Endothelial cell of umbilical vein (primary cell): Measurements from ENCODE around the gene SPEM2. TPM values are rescaled to one million over a fixed set of nuclear protein-coding genes. Genes with fewer than 3 reads are reported as not detected.

Source experiments
- BruUV-seq: library from RNA; stranded (reverse); fragments of 400-500 nt; replicated peaks from 2 replicates; lab custom pipeline; 2021; lab: Mats Ljungman, UMichigan
- CTCF ChIA-PET: fragments of 300-600, 350-600 bp; sonication (Branson Sonifier 250); formaldehyde crosslinking; loops from one replicate; lab custom pipeline; 2021; ENCODE audit warnings: antibody characterized with exemption, inconsistent platforms; lab: Charles Lee
- POLR2A ChIA-PET: fragments of 300-600, 350-600 bp; sonication (Branson Sonifier 250); formaldehyde crosslinking; loops from one replicate; lab custom pipeline; 2021; ENCODE audit warnings: antibody characterized with exemption, inconsistent platforms; lab: Charles Lee
- DNase-seq: peaks from one replicate; pipeline ENCODE4 v3.0.0-alpha.2; 2011; ENCODE audit warnings: low read depth, low spot score
- FAIRE-seq: peaks from 2 replicates; lab custom pipeline; 2011; peaks lifted over from hg19 to GRCh38; lab: Jason Lieb, UNC
- H2AFZ ChIP-seq: 2 replicates; pipeline ENCODE4 v1.6.0; 2012; ENCODE audit warnings: low read depth, low read length, control low read depth, inconsistent platforms
- H3K27ac ChIP-seq: 2 replicates; pipeline ENCODE4 v1.5.1; 2011; ENCODE audit warnings: low read depth, mild to moderate bottlenecking, control low read depth, low read length, moderate library complexity; ENCODE audit not compliant: insufficient read depth
- H3K27me3 ChIP-seq, 2 experiments: 2 replicates each; pipeline versions ENCODE4 v1.6.0 to v1.6.1; 2011; ENCODE audit warnings: low read length in 2 of 2, mixed read lengths in 1 of 2; ENCODE audit not compliant: control insufficient read depth in 2 of 2, insufficient read depth in 2 of 2
- H3K36me3 ChIP-seq, 2 experiments: 2 replicates in 1 of 2; 3 replicates in 1 of 2; pipeline ENCODE4 v1.5.1; 2011; ENCODE audit warnings: low read length in 2 of 2, mild to moderate bottlenecking in 1 of 2, moderate library complexity in 1 of 2; ENCODE audit not compliant: control insufficient read depth in 2 of 2, insufficient read depth in 2 of 2; ENCODE audit errors: extremely low read depth in 1 of 2
- H3K4me1 ChIP-seq: 3 replicates; pipeline ENCODE4 v1.5.1; 2011; ENCODE audit warnings: mild to moderate bottlenecking, low read length; ENCODE audit not compliant: control insufficient read depth, insufficient read depth; ENCODE audit errors: extremely low read depth
- H3K4me2 ChIP-seq: 2 replicates; pipeline ENCODE4 v1.6.1; 2011; ENCODE audit warnings: low read length, control low read depth, mixed read lengths; ENCODE audit not compliant: insufficient read depth
- H3K4me3 ChIP-seq, 3 experiments: fragments of 200-600 bp in 1 of 3; sonication (generic), shearing (Covaris generic) in 1 of 3; replicated peaks in 1 of 3; 2 replicates each; pipeline ENCODE4 v1.5.1; 2011 to 2016; ENCODE audit warnings: control low read depth in 3 of 3, low read length in 3 of 3, mild to moderate bottlenecking in 2 of 3, inconsistent platforms in 1 of 3, low read depth in 1 of 3, moderate library complexity in 1 of 3; ENCODE audit not compliant: insufficient read depth in 1 of 3
- H3K79me2 ChIP-seq: 2 replicates; pipeline ENCODE4 v1.6.0; 2012; ENCODE audit warnings: low read length, inconsistent platforms; ENCODE audit not compliant: control insufficient read depth, insufficient read depth
- H3K9ac ChIP-seq: replicated peaks from 2 replicates; pipeline ENCODE3; 2011; ENCODE audit warnings: low read length, control low read depth; ENCODE audit not compliant: insufficient read depth; ENCODE audit errors: extremely low read depth
- H3K9me1 ChIP-seq: replicated peaks from 3 replicates; pipeline ENCODE4 v1.6.0; 2011; ENCODE audit warnings: mild to moderate bottlenecking, low read length; ENCODE audit not compliant: control insufficient read depth, insufficient read depth; ENCODE audit errors: extremely low read depth
- H3K9me3 ChIP-seq: replicated peaks from 2 replicates; pipeline ENCODE4 v1.5.1; 2012; ENCODE audit warnings: low read length, inconsistent platforms; ENCODE audit not compliant: control insufficient read depth, insufficient read depth
- H4K20me1 ChIP-seq: replicated peaks from 2 replicates; pipeline ENCODE3; 2011; ENCODE audit warnings: mild to moderate bottlenecking, low read length; ENCODE audit not compliant: control insufficient read depth, insufficient read depth; ENCODE audit errors: extremely low read depth
- CTCF ChIP-seq, 2 donors: IDR thresholded peaks; 1 replicate in 1 of 2; 2 replicates in 1 of 2; pipeline ENCODE4 v1.5.1; 2011; ENCODE audit warnings: low read length in 2 of 2, mild to moderate bottlenecking in 2 of 2, moderate library complexity in 2 of 2, control low read depth in 1 of 2, inconsistent platforms in 1 of 2, low read depth in 1 of 2; ENCODE audit not compliant: insufficient read depth in 1 of 2; ENCODE audit errors: extremely low read depth in 1 of 2
- EZH2 ChIP-seq: IDR thresholded peaks from 2 replicates; pipeline ENCODE4 v1.6.1; 2012; ENCODE audit warnings: borderline replicate concordance, low read depth, mild to moderate bottlenecking, moderate library complexity, low read length, inconsistent platforms; ENCODE audit not compliant: severe bottlenecking
- FOS ChIP-seq: IDR thresholded peaks from 2 replicates; pipeline ENCODE4 v1.6.1; 2011; ENCODE audit warnings: mild to moderate bottlenecking, low read length, moderate library complexity, borderline replicate concordance; ENCODE audit not compliant: insufficient read depth
- GATA2 ChIP-seq: IDR thresholded peaks from 2 replicates; pipeline ENCODE4 v1.7.0; 2011; ENCODE audit warnings: low read depth, mild to moderate bottlenecking, moderate library complexity, mixed read lengths, low read length; ENCODE audit not compliant: insufficient read length, insufficient read depth
- JUN ChIP-seq: IDR thresholded peaks from 2 replicates; pipeline ENCODE4 v1.6.1; 2011; ENCODE audit warnings: borderline replicate concordance, low read depth; ENCODE audit not compliant: insufficient read length, insufficient read depth
- MAX ChIP-seq: IDR thresholded peaks from 2 replicates; pipeline ENCODE4 v1.6.1; 2011; ENCODE audit not compliant: insufficient read depth, insufficient read length
- MYC ChIP-seq: IDR thresholded peaks from one replicate; pipeline ENCODE4 v1.6.1; 2011; ENCODE audit warnings: mild to moderate bottlenecking, low read depth, low read length
- POLR2A ChIP-seq: IDR thresholded peaks from 2 replicates; pipeline ENCODE4 v1.6.1; 2012; ENCODE audit warnings: low read depth, mild to moderate bottlenecking, control low read depth, low read length
- POLR2AphosphoS5 ChIP-seq: IDR thresholded peaks from 2 replicates; pipeline ENCODE4 v1.6.1; 2012; ENCODE audit warnings: low read depth, mild to moderate bottlenecking, control low read depth, low read length, moderate library complexity; ENCODE audit not compliant: insufficient read depth
- dilution Hi-C: fragments of 300-500 bp; cut with MboI; formaldehyde crosslinking; loops from one replicate; pipeline ENCODE4 v1.15.0; 2019; ENCODE audit warnings: low sequenced_read_pairs; ENCODE audit not compliant: extremely low pct_ligation_motif_present
- intact Hi-C: fragments of 100-400 bp; cut with micrococcal nuclease; formaldehyde crosslinking; loops from one replicate; pipeline ENCODE4 v1.10.0; 2022
- polyA plus RNA-seq, 4 experiments: library from polyadenylated mRNA; depleted of rRNA in 3 of 4; stranded (reverse) in 3 of 4; unstranded in 1 of 4; fragments of >200 nt; gene quantifications; 2 replicates each; pipeline versions ENCODE4 v1.2.1 to v1.2.3, GENCODE V29; 2011 to 2012; ENCODE audit warnings: missing spikeins in 1 of 4
- total RNA-seq: library from RNA; stranded (reverse); gene quantifications from 2 replicates; pipeline ENCODE4 v1.2.3, GENCODE V29; 2021

The SPEM2 gene
- total and polyA plus RNA-seq, 2 donors (not counting 3 experiments of a cell fraction or from before 2014, with no cell fraction given), result not detected

GRCh38 chr17:7468290-7468689 lies 42.9 kb downstream of the SPEM2 start:
- H4K20me1 ChIP-seq, result no peaks in the 10 kb centered on the region
- no peak overlapping the region for H3K9ac ChIP-seq
- FAIRE-seq (no peak), DNase-seq (no peak)
- no peak overlapping the region for H3K27ac ChIP-seq
- H3K36me3 ChIP-seq, result peaks cover 0 to 9% of the 10 kb centered on the region in 2 experiments
- POLR2A ChIA-PET, result interaction anchor here (1.1 kb wide), 1 partner anchor 16 kb away, joined by 4 read pairs; the partner anchor contains the start of gene POLR2A
- H2AFZ ChIP-seq, result no peak overlapping the region
- no peak for TF ChIP-seq MAX
- TF ChIP-seq EZH2, result no peak
- no peak for TF ChIP-seq MYC
- no peak for TF ChIP-seq POLR2A
- no peak for TF ChIP-seq JUN
- no peak for TF ChIP-seq FOS
- no peak for TF ChIP-seq CTCF (IDR thresholded peaks at IDR 0.05; ENCODE audit: extremely low read depth in 1 of 2, insufficient read depth in 1 of 2, low read depth in 1 of 2, low read length in 2 of 2)
- TF ChIP-seq GATA2, result no peak
- no peak for TF ChIP-seq POLR2AphosphoS5
- no peaks in the 10 kb centered on the region for H3K9me3 ChIP-seq
- H3K9me1 ChIP-seq, result no peaks in the 10 kb centered on the region
- intact Hi-C loops (no loop called here), dilution Hi-C loops (no loop called here)
- no peak overlapping the region for H3K4me2 ChIP-seq
- H3K27me3 ChIP-seq, result no peaks in the 10 kb centered on the region
- peaks cover 21% of the 10 kb centered on the region for H3K79me2 ChIP-seq
- no peak overlapping the region for H3K4me3 ChIP-seq
- CTCF ChIA-PET, result interaction anchor here (1.1 to 1.5 kb wide), 2 partner anchors 10 to 92 kb away, joined by 3 to 4 read pairs; no protein-coding TSS in a partner anchor
- H3K4me1 ChIP-seq, result no peaks in the 10 kb centered on the region
- no TSS peak for BruUV-seq
